Hepatocyte (in vitro differentiated cells): ENCODE results near the gene ZNF148.

ENCODE experiments used
- EZH2 ChIP-seq: fragments of 200-600 bp; sonication (generic); IDR thresholded peaks from 2 replicates; pipeline ENCODE4 v1.6.1; 2016; ENCODE audit warnings: antibody characterized with exemption, mild to moderate bottlenecking, borderline replicate concordance
- EZH2phosphoT487 ChIP-seq: fragments of 200-600 bp; sonication (generic); IDR thresholded peaks from one replicate; pipeline ENCODE4 v1.6.1; 2018; ENCODE audit warnings: antibody characterized with exemption, mild to moderate bottlenecking, low read depth, moderate library complexity; ENCODE audit not compliant: unreplicated experiment, severe bottlenecking
- TF ChIP-seq, protein P1 (sequence below): fragments of 200-600 bp; sonication (generic); IDR thresholded peaks from 2 replicates; pipeline ENCODE4 v1.5.1; 2016; ENCODE audit warnings: antibody characterized with exemption, mild to moderate bottlenecking; ENCODE audit not compliant: poor library complexity

DNA sequence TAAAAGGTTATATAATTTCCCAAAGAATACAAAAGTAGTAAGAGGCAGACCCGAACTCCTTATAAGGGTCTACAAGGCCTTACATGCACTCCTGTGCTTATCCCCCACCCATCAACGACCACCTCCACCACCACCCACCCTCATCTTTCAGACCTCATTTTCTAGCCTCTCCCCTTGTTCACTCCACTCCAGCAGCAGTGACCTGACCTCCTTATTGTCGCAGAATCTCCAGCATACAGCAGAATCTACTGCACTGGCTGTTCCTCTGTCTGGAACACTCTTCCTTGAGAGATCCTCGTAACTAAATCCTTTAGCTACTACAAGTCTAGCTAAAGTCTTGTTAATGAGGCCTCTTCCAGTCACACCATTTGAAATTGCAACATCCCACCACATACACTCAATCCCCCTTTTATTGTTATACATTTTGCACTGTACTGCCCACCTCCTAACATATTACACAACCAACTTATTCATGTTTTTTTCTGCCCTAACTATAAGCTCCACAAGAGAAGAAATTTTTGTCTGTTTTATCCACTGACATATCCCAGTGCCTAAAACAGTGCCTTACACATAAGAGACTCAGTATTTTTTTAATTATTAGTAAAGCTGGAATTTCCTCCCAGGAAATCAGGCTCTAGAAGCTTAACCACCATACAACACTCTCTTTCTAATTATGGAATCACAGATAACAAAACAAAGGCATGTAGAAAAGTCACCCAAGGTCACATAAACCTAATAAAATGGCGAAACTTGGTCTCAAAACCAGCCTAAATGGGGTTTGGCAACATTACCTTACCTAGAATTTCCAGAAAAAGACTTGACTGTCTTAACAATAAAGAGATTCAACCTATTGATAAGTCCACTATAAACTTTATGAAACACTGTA lies 40.2 kb downstream of the ZNF148 start:
- TF ChIP-seq EZH2phosphoT487 (no peak), EZH2 (no peak)
- TF ChIP-seq, protein P1, sequence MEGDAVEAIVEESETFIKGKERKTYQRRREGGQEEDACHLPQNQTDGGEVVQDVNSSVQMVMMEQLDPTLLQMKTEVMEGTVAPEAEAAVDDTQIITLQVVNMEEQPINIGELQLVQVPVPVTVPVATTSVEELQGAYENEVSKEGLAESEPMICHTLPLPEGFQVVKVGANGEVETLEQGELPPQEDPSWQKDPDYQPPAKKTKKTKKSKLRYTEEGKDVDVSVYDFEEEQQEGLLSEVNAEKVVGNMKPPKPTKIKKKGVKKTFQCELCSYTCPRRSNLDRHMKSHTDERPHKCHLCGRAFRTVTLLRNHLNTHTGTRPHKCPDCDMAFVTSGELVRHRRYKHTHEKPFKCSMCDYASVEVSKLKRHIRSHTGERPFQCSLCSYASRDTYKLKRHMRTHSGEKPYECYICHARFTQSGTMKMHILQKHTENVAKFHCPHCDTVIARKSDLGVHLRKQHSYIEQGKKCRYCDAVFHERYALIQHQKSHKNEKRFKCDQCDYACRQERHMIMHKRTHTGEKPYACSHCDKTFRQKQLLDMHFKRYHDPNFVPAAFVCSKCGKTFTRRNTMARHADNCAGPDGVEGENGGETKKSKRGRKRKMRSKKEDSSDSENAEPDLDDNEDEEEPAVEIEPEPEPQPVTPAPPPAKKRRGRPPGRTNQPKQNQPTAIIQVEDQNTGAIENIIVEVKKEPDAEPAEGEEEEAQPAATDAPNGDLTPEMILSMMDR: no peak
